GM18508 (cell line): Measurements from ENCODE around the gene VWA2.

Source experiments
- ATAC-seq: cut with Tn5 transposase; IDR thresholded peaks from one replicate; pipeline ENCODE4 v1.9.1; 2021; ENCODE audit warnings: moderate number of reproducible peaks; ENCODE audit not compliant: insufficient read depth, unreplicated experiment

Gene VWA2

GRCh38 chr10:114245121-114245791 lies 6.2 kb downstream of the VWA2 start:
- ATAC-seq: no peak

GRCh38 chr10:114246679-114247305 lies 7.7 kb downstream of the VWA2 start:
- no peak for ATAC-seq

- no peak for ATAC-seq
These were observed 11.2 kb downstream of the VWA2 start for GRCh38 chr10:114250236-114250635.

- ATAC-seq: no peak
These were observed 11.7 kb downstream of the VWA2 start for GRCh38 chr10:114250716-114251115.

GRCh38 chr10:114252092-114252491 lies 13.0 kb downstream of the VWA2 start:
- no peak for ATAC-seq

GRCh38 chr10:114252883-114253282 lies 13.8 kb downstream of the VWA2 start:
- no peak for ATAC-seq

GRCh38 chr10:114255227-114255626 lies 16.2 kb downstream of the VWA2 start:
- ATAC-seq: no peak

GRCh38 chr10:114256008-114256765 lies 17.1 kb downstream of the VWA2 start:
- no peak for ATAC-seq

GRCh38 chr10:114256822-114257221 lies 17.8 kb downstream of the VWA2 start:
- ATAC-seq: no peak

GRCh38 chr10:114257498-114257897 lies 18.4 kb downstream of the VWA2 start:
- ATAC-seq: no peak

GRCh38 chr10:114258274-114258840 lies 19.3 kb downstream of the VWA2 start:
- no peak for ATAC-seq

- no peak for ATAC-seq
These were observed 20.8 kb downstream of the VWA2 start for GRCh38 chr10:114259824-114260223.

GRCh38 chr10:114260366-114260765 lies 21.3 kb downstream of the VWA2 start:
- no peak for ATAC-seq

- no peak for ATAC-seq
These were observed 22.0 kb downstream of the VWA2 start for GRCh38 chr10:114261076-114261475.

GRCh38 chr10:114262496-114262895 lies 23.4 kb downstream of the VWA2 start:
- no peak for ATAC-seq

- ATAC-seq: no peak
These were observed 26.5 kb downstream of the VWA2 start for GRCh38 chr10:114265392-114266053.

- ATAC-seq: no peak
These were observed 27.5 kb downstream of the VWA2 start for GRCh38 chr10:114266521-114266920.

- no peak for ATAC-seq
These were observed 32.2 kb downstream of the VWA2 start for GRCh38 chr10:114271075-114271778.

- ATAC-seq: no peak
These were observed 32.7 kb downstream of the VWA2 start for GRCh38 chr10:114271779-114272167.

GRCh38 chr10:114272696-114273095 lies 33.6 kb downstream of the VWA2 start:
- ATAC-seq: no peak
